ENCODE results near the gene APMAP.

DNA sequence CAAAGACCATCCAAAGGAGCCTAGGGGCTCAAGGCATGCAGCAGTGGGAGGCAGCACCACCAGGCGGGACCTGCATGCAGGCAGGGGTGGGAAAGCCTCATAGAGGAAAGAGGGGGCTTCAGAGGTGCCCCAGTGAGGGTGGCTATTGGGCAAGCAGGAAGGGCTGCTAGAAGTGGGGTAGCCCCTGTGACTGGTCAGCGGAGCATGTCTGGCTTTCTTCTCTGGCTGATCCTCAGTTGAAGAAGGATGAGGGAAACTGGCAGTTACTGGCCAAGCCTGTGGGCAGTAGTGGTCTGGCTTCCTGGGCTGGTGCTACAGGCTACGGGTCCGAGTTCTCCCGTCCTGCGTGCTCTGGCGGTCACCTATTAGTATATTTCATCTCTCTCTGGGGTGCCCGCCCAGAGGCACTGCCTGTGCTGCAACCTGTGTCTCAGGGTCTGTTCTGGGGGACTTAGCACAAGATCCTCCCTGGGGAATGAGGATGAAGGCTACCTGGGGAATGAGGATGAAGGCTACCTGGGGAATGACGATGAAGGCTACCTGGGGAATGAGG, 79.4 kb downstream of the APMAP start:
- TF ChIP-seq POLR2A (IDR thresholded peaks at IDR 0.05) (no peak), CTCF (IDR thresholded peaks at IDR 0.05) (no peak), EP300 (IDR thresholded peaks at IDR 0.05) (no peak)

Measured in ovary (tissue), 3 donors.